IMR-90 (cell line): ENCODE data around the gene OLIG3. TPM values are rescaled to one million over a fixed set of nuclear protein-coding genes. Genes with fewer than 3 reads are reported as not detected.

ENCODE experiments used
- ATAC-seq: fragments of 200-7000 bp; cut with Tn5 transposase; 2 replicates; pipeline ENCODE4 v1.9.1; 2020; ENCODE audit warnings: low read depth, mild to moderate bottlenecking, moderate library complexity
- BruUV-seq: library from RNA; stranded (reverse); fragments of 400-500 nt; replicated peaks from 2 replicates; lab custom pipeline; 2021; lab: Mats Ljungman, UMichigan
- CTCF ChIA-PET: fragments of 300-600 bp; formaldehyde crosslinking; extraction: SDS; loops from one replicate; lab custom pipeline; 2021; ENCODE audit warnings: antibody characterized with exemption; lab: Yijun Ruan, JAX
- POLR2A ChIA-PET: fragments of 300-600 bp; sonication (Branson Sonifier 250); formaldehyde crosslinking; loops from one replicate; lab custom pipeline; 2022; ENCODE audit warnings: antibody characterized with exemption; ENCODE audit not compliant: unreplicated experiment; lab: Charles Lee
- DNase-seq: peaks from one replicate; pipeline ENCODE4 v3.0.0; 2013
- H2AFZ ChIP-seq: replicated peaks from 2 replicates; pipeline ENCODE3; 2013; ENCODE audit warnings: low read length, mild to moderate bottlenecking; ENCODE audit not compliant: poor library complexity
- H2AK5ac ChIP-seq: 2 replicates; pipeline ENCODE4 v1.6.1; 2013; ENCODE audit warnings: low read depth, low read length, inconsistent platforms
- H2AK9ac ChIP-seq: replicated peaks from 2 replicates; pipeline ENCODE3; 2013; ENCODE audit warnings: mild to moderate bottlenecking, low read depth, low read length, moderate library complexity; ENCODE audit not compliant: poor library complexity
- H2BK120ac ChIP-seq: 2 replicates; pipeline ENCODE4 v1.6.1; 2013; ENCODE audit warnings: low read depth, low read length, inconsistent platforms
- H2BK15ac ChIP-seq: 3 replicates; pipeline ENCODE4 v1.6.1; 2013; ENCODE audit warnings: low read depth, low read length, inconsistent platforms
- H2BK20ac ChIP-seq: 2 replicates; pipeline ENCODE4 v1.6.1; 2013; ENCODE audit warnings: low read depth, mild to moderate bottlenecking, inconsistent platforms, low read length, moderate library complexity
- H2BK5ac ChIP-seq: 2 replicates; pipeline ENCODE4 v1.6.1; 2013; ENCODE audit warnings: mild to moderate bottlenecking, low read depth, low read length, inconsistent platforms; ENCODE audit not compliant: poor library complexity, severe bottlenecking
- H3K14ac ChIP-seq: replicated peaks from 2 replicates; pipeline ENCODE4 v1.6.1; 2013; ENCODE audit warnings: low read depth, low read length, inconsistent platforms
- H3K18ac ChIP-seq: 2 replicates; pipeline ENCODE4 v1.6.1; 2013; ENCODE audit warnings: low read depth, low read length, control low read depth
- H3K23ac ChIP-seq: 2 replicates; pipeline ENCODE4 v1.6.1; 2013; ENCODE audit warnings: low read depth, low read length, inconsistent platforms
- H3K27ac ChIP-seq: 2 replicates; pipeline ENCODE4 v1.5.1; 2013; ENCODE audit warnings: mild to moderate bottlenecking, control low read depth, low read length; ENCODE audit not compliant: insufficient read depth
- H3K27me3 ChIP-seq: 2 replicates; pipeline ENCODE4 v1.6.1; 2013; ENCODE audit warnings: low read length; ENCODE audit not compliant: control insufficient read depth, insufficient read depth
- H3K36me3 ChIP-seq: 2 replicates; pipeline ENCODE4 v1.6.1; 2013; ENCODE audit warnings: low read length, mixed read lengths; ENCODE audit not compliant: control insufficient read depth, insufficient read depth
- H3K4ac ChIP-seq: 2 replicates; pipeline ENCODE4 v1.6.1; 2013; ENCODE audit warnings: low read depth, low read length, inconsistent platforms
- H3K4me1 ChIP-seq: 2 replicates; pipeline ENCODE4 v1.6.1; 2013; ENCODE audit warnings: low read length, mixed read lengths; ENCODE audit not compliant: control insufficient read depth, insufficient read depth
- H3K4me2 ChIP-seq: 2 replicates; pipeline ENCODE4 v1.6.1; 2013; ENCODE audit warnings: low read depth, mild to moderate bottlenecking, control low read depth, low read length, moderate library complexity
- H3K4me3 ChIP-seq: 2 replicates; pipeline ENCODE4 v1.5.1; 2013; ENCODE audit warnings: low read depth, mild to moderate bottlenecking, control low read depth, low read length, moderate library complexity; ENCODE audit not compliant: insufficient read depth
- H3K56ac ChIP-seq: 2 replicates; pipeline ENCODE4 v1.6.1; 2013; ENCODE audit warnings: low read length, inconsistent platforms; ENCODE audit not compliant: insufficient read depth; ENCODE audit errors: extremely low read depth
- H3K79me1 ChIP-seq, 2 experiments: 2 replicates each; pipeline ENCODE4 v1.6.1; 2013; ENCODE audit warnings: low read length in 2 of 2, inconsistent platforms in 1 of 2, low read depth in 1 of 2
- H3K9ac ChIP-seq: 2 replicates; pipeline ENCODE4 v1.6.1; 2013; ENCODE audit warnings: low read depth, low read length, control low read depth
- H3K9me1 ChIP-seq: 2 replicates; pipeline ENCODE4 v1.6.1; 2013; ENCODE audit warnings: low read length, inconsistent platforms; ENCODE audit not compliant: insufficient read depth
- H3K9me3 ChIP-seq: 2 replicates; pipeline ENCODE4 v1.6.1; 2013; ENCODE audit warnings: low read length; ENCODE audit not compliant: control insufficient read depth, insufficient read depth
- H4K20me1 ChIP-seq: 2 replicates; pipeline ENCODE4 v1.6.1; 2013; ENCODE audit warnings: low read length, inconsistent platforms; ENCODE audit not compliant: insufficient read depth
- H4K5ac ChIP-seq: 2 replicates; pipeline ENCODE4 v1.6.1; 2013; ENCODE audit warnings: mild to moderate bottlenecking, low read depth, low read length, control low read depth
- H4K8ac ChIP-seq, 2 experiments: 2 replicates each; pipeline ENCODE4 v1.6.1; 2013; ENCODE audit warnings: low read depth in 2 of 2, low read length in 2 of 2, control low read depth in 1 of 2, inconsistent platforms in 1 of 2
- H4K91ac ChIP-seq: 2 replicates; pipeline ENCODE4 v1.6.1; 2013; ENCODE audit warnings: low read depth, low read length, inconsistent platforms; ENCODE audit not compliant: insufficient read depth
- CHD1 ChIP-seq: IDR thresholded peaks from 2 replicates; pipeline ENCODE4 v1.6.1; 2012; ENCODE audit warnings: low read depth, low read length, improper control_type of control experiment
- ELK1 ChIP-seq: fragments of 150-350 bp; IDR thresholded peaks from 2 replicates; pipeline ENCODE4 v1.6.1; 2016; ENCODE audit warnings: low read depth, mild to moderate bottlenecking, low read length, moderate library complexity, borderline replicate concordance
- FOS ChIP-seq: fragments of 150-350 bp; IDR thresholded peaks from 2 replicates; pipeline ENCODE4 v1.6.1; 2016; ENCODE audit warnings: low read depth, low read length
- MAFK ChIP-seq: IDR thresholded peaks from 2 replicates; pipeline ENCODE4 v1.6.1; 2012; ENCODE audit warnings: low read depth, low read length, improper control_type of control experiment
- WGBS, 2 experiments: methylation state at CpG; one replicate each; pipeline versions ENCODE4 v1.1.5 to v1.1.7; 2013; ENCODE audit warnings: missing lambda C conversion rate in 2 of 2; ENCODE audit not compliant: insufficient read length in 1 of 2; ENCODE audit errors: extremely low coverage in 2 of 2; 5-methylcytosine and 5-hydroxymethylcytosine counted together
- dilution Hi-C: fragments of 300-500 bp; cut with HindIII; formaldehyde crosslinking; loops from one replicate; pipeline ENCODE4 v1.14.3; 2018; ENCODE audit warnings: low sequenced_read_pairs; ENCODE audit not compliant: unreplicated experiment
- in situ Hi-C: fragments of 300-500 bp; cut with MboI; formaldehyde crosslinking; loops from 3 replicates; pipeline ENCODE4 v1.14.3; 2019; ENCODE audit warnings: low sequenced_read_pairs, inconsistent platforms, mixed read lengths
- intact Hi-C: fragments of 100-400 bp; cut with micrococcal nuclease; formaldehyde crosslinking; loops from 2 replicates; pipeline ENCODE4 v1.10.0; 2022
- polyA plus RNA-seq, 3 experiments: library from polyadenylated mRNA; depleted of rRNA; stranded (reverse); fragments of >200 nt; gene quantifications; 2 replicates each; pipeline ENCODE4 v1.2.3, GENCODE V29; 2012; ENCODE audit warnings: low replicate concordance in 1 of 3
- total RNA-seq: library from RNA; depleted of rRNA; stranded (reverse); fragments of >200 nt; gene quantifications from 2 replicates; pipeline ENCODE4 v1.2.3, GENCODE V29; 2012

Gene OLIG3
- total and polyA plus RNA-seq, 2 of the 4 experiments (the other 2 are of a cell fraction), result not detected

- Histone ChIP-seq H3K4me1 (no peaks in the 10 kb centered on the region), H2AK5ac (no peak overlapping the region), H4K20me1 (no peaks in the 10 kb centered on the region), H3K36me3 (no peaks in the 10 kb centered on the region), H3K4me2 (no peak overlapping the region), H4K91ac (no peak overlapping the region), H4K8ac (no peak overlapping the region), H2BK120ac (no peak overlapping the region), H2BK15ac (no peak overlapping the region), H3K9ac (no peak overlapping the region), H2BK20ac (no peak overlapping the region), H3K27me3 (peaks cover 79% of the 10 kb centered on the region), H3K56ac (no peak overlapping the region), H2BK5ac (no peak overlapping the region), H2AK9ac (no peak overlapping the region), H3K14ac (no peak overlapping the region), H3K27ac (no peak overlapping the region), H3K4me3 (no peak overlapping the region), H3K18ac (no peak overlapping the region), H3K9me3 (peaks cover 6% of the 10 kb centered on the region; the same call in 1 of the 2 replicates), H3K9me1 (no peaks in the 10 kb centered on the region; the same call in 1 of the 2 replicates), H4K5ac (no peak overlapping the region), H2AFZ (no peak overlapping the region), H3K23ac (no peak overlapping the region), H3K4ac (no peak overlapping the region), H3K79me1 (no peaks in the 10 kb centered on the region)
- CTCF ChIA-PET, result interaction anchor here (0.7 kb wide), 1 partner anchor 292 kb away, joined by 5 read pairs; no protein-coding TSS in a partner anchor
- in situ Hi-C loops (no loop called here), intact Hi-C loops (no loop called here), dilution Hi-C loops (no loop called here)
- WGBS, 2 experiments, result no CpG with 5 or more reads among the region's 17 CpGs
- POLR2A ChIA-PET, result no interaction called here
- no TSS peak for BruUV-seq
- TF ChIP-seq CHD1 (no peak), MAFK (no peak), ELK1 (no peak), FOS (no peak)
- DNase-seq, result no peak
- ATAC-seq, result no peak
Measured at GRCh38 chr6:137496368-137496767, 2.2 kb upstream of the OLIG3 start.
